Activated CD4-positive, alpha-beta memory T cell treated with anti-CD3 and anti-CD28 coated beads, Interleukin-2, amount 10 ng/mL, durations not matched to agents 7 days and 5 days (primary cell): ENCODE results near the gene MSMB. TPM values are rescaled to one million over a fixed set of nuclear protein-coding genes. Genes with fewer than 3 reads are reported as not detected.

Experiments used
- CTCF ChIA-PET: fragments of 350-600 bp; sonication (Branson Sonifier 250); formaldehyde crosslinking; loops from one replicate; lab custom pipeline; 2021; ENCODE audit warnings: antibody characterized with exemption, inconsistent platforms; lab: Charles Lee
- POLR2A ChIA-PET: fragments of 350-600 bp; sonication (Branson Sonifier 250); formaldehyde crosslinking; loops from one replicate; lab custom pipeline; 2021; ENCODE audit warnings: antibody characterized with exemption; lab: Charles Lee
- DNase-seq: peaks from one replicate; pipeline ENCODE4 v3.0.0-alpha.2; 2020
- H3K27ac Mint-ChIP-seq: one replicate; pipeline ENCODE4 v1.8.0; 2021; ENCODE audit warnings: mild to moderate bottlenecking, mixed read lengths
- H3K27me3 Mint-ChIP-seq: one replicate; pipeline ENCODE4 v1.8.0; 2021; ENCODE audit warnings: mixed read lengths
- H3K36me3 Mint-ChIP-seq: one replicate; pipeline ENCODE4 v1.8.0; 2021; ENCODE audit warnings: low read depth, mixed read lengths
- H3K4me1 Mint-ChIP-seq: one replicate; pipeline ENCODE4 v1.8.0; 2021; ENCODE audit warnings: mixed read lengths
- H3K4me3 Mint-ChIP-seq: one replicate; pipeline ENCODE4 v1.8.0; 2021; ENCODE audit warnings: mild to moderate bottlenecking, mixed read lengths
- H3K9me3 Mint-ChIP-seq: one replicate; pipeline ENCODE4 v1.8.0; 2021; ENCODE audit warnings: mixed read lengths
- total RNA-seq, 2 experiments: library from RNA; stranded (reverse); gene quantifications; one replicate each; pipeline ENCODE4 v1.2.3, GENCODE V29; 2021

The MSMB gene
- total RNA-seq, 2 experiments from 2014 or later = not detected

DNA sequence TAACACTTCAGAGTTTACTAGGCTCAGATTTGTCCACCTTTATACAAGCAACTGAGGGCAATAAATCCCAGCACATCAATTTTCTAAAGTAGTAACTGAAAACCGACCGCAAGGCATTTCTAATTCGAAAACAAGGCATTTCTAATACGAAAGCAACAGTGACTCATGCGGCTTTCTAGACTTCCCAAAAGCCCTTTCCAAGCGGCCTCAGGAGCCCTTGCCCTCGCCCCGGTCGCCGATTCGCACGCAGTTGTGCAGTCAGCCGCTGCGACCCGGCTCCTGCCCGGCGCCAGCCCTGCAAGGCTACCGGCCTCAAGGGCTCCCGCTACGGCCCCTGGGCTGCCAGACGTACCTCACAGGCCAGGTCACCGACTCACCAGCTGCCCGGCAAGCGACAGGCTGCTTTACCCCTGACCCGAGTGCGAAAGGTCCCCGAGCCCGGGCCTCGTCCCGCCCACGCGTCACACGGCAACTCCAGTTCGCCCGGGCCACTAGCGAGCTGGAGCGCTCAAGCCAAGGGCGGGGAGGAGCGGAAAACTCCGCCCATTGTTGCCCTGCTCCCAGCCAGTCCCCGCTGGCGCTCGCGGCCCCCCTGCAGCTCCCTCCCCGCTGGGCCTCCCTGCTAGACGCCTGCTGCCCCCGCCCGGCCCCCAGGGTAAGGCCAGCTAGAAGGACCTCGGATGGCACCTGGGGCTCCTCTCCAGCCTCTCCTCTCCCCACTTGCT lies 22.9 kb downstream of the MSMB start:
- ChIA-PET POLR2A (interaction anchor here (1.0 to 1.2 kb wide), 2 partner anchors 19 to 246 kb away, joined by 3 read pairs; no protein-coding TSS in a partner anchor), CTCF (interaction anchor here (0.8 to 1.1 kb wide), 2 partner anchors 9 to 773 kb away, joined by 3 read pairs; no protein-coding TSS in a partner anchor)
- Mint-ChIP-seq H3K9me3 (no peaks in the 10 kb centered on the region), H3K27ac (peak overlapping the region; percentile 74), H3K4me3 (peak overlapping the region; percentile 77), H3K36me3 (peaks cover 24% of the 10 kb centered on the region), H3K27me3 (no peaks in the 10 kb centered on the region), H3K4me1 (peaks cover 83% of the 10 kb centered on the region)
- peak; percentile 83 for DNase-seq

DNA sequence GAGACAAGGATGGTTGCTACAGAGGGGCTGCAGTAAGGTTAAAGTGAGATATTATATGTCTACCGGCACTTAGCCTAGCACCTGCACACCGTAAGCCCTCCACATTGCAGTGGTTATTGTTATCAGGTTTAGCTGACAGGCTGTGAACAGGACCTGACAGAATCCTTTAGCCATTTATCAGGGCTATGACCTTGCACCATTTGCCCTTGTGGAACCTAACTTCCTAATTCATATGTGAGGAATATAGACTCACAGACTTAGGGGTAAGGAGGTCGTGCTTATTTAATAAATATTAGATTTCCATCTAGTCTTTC lies 25.8 kb downstream of the MSMB start:
- Mint-ChIP-seq H3K27ac (no peak overlapping the region), H3K4me3 (no peak overlapping the region), H3K36me3 (peaks cover 23% of the 10 kb centered on the region), H3K27me3 (no peaks in the 10 kb centered on the region), H3K4me1 (peaks cover 61% of the 10 kb centered on the region), H3K9me3 (no peaks in the 10 kb centered on the region)
- DNase-seq = no peak
- CTCF ChIA-PET = interaction anchor here (0.6 to 4.1 kb wide), 2 partner anchors 8 to 16 kb away, joined by 6 to 21 read pairs; no protein-coding TSS in a partner anchor
- POLR2A ChIA-PET = interaction anchor here (1.6 kb wide), 1 partner anchor 9 kb away, joined by 4 read pairs; no protein-coding TSS in a partner anchor

DNA sequence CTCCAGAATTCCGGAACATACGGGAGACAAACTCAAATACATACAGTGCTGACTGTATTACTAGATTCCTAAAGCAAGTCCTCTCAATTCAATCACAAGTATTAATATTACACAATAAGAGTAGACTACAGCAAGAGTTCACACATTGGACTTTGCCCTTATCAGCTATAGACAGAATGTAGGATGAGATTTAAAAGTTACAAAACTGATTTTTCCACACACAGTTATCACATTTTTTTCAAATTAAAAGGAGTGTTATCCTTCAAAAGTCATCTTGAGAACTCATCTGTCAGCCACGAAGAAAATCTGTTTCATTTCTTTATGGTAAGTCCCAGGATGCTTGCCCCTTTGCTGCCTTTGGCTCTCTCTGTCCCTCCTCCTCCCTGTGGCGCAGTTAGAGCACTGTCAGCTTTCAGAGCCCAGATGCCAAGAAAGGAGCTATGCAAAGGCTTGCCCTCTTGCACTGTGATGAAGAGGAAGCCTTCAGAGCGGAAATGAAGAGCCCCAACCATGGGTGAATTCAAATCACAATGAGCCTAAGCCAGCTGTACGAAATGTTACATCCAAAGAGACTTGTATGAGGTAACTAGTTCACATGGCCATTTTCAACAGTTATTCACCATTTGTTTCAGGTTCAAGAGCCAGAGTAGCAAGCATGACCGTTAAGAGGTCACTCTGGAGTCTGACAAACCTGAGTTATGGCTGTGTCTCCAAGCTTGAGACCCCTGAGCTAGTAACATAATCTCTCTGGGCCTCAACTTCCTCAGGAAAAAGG lies 26.3 kb downstream of the MSMB start:
- POLR2A ChIA-PET = interaction anchor here (0.9 to 1.6 kb wide), 2 partner anchors 9 to 10 kb away, joined by 3 to 4 read pairs; no protein-coding TSS in a partner anchor
- peaks cover 60% of the 10 kb centered on the region for H3K4me1 Mint-ChIP-seq
- peaks cover 27% of the 10 kb centered on the region for H3K36me3 Mint-ChIP-seq
- no peaks in the 10 kb centered on the region for H3K27me3 Mint-ChIP-seq
- H3K9me3 Mint-ChIP-seq = no peaks in the 10 kb centered on the region
- CTCF ChIA-PET = interaction anchor here (0.6 to 4.1 kb wide), 2 partner anchors 8 to 16 kb away, joined by 6 to 21 read pairs; no protein-coding TSS in a partner anchor
- peak overlapping the region; percentile 60 for H3K27ac Mint-ChIP-seq
- no peak for DNase-seq
- H3K4me3 Mint-ChIP-seq = no peak overlapping the region

DNA sequence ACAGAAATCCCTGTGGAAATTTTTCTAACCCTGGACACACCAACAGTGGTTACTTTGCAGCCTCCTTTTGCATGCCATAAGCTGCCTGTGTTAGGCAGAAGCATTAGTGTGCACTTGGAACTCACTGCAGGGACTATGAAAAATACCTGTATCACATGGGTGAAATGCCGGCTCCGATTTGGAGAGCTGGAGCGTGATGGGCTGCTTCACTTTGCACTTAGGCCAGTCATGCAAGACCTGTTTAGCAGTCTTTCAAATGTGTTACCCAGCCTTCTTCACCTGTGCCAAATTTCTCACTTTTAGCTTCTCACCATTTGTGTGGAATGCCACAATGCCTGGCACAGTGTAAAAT lies 26.9 kb downstream of the MSMB start:
- CTCF ChIA-PET = interaction anchor here (4.1 kb wide), 1 partner anchor 9 kb away, joined by 21 read pairs; no protein-coding TSS in a partner anchor
- peaks cover 56% of the 10 kb centered on the region for H3K4me1 Mint-ChIP-seq
- H3K9me3 Mint-ChIP-seq = no peaks in the 10 kb centered on the region
- POLR2A ChIA-PET = interaction anchor here (0.9 kb wide), 1 partner anchor 10 kb away, joined by 3 read pairs; no protein-coding TSS in a partner anchor
- no peaks in the 10 kb centered on the region for H3K27me3 Mint-ChIP-seq
- no peak overlapping the region for H3K4me3 Mint-ChIP-seq
- peaks cover 33% of the 10 kb centered on the region for H3K36me3 Mint-ChIP-seq
- no peak overlapping the region for H3K27ac Mint-ChIP-seq
- no peak for DNase-seq

DNA sequence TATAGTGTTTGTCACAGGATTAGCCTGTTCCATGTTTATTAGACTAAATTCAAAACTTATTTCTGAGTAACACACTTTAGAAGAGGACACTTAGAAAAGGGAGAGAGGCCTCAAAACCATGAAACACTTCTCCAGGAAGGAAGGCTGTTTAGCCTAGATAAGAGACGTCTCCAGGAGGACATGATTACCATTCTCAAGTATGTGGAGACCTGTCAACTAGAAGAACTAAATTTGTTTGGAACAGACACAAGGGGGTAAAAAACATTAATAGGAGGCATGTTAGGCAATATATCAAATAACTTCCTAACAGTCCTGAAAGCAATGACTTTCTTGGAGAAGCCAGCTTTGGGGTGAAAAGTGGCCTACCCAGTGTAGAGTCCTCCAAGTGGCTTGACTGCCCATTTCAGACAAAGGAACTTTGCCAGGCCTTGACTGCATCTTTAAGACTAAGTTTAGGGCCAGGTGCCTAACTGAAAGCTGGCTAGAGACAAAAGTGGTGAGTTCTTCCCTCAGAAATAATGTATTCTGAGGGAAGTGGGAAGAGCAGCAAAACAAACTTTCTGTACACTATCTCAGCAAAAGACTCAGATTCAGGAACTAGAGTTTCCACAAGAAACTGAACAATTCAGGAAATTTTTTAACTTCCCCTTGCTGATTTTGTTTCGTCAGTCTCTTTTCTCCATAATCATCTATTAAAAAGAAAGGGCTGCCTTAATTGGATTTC lies 27.5 kb downstream of the MSMB start:
- Mint-ChIP-seq H3K36me3 (peaks cover 35% of the 10 kb centered on the region), H3K27ac (no peak overlapping the region), H3K9me3 (no peaks in the 10 kb centered on the region), H3K4me1 (peaks cover 51% of the 10 kb centered on the region), H3K27me3 (no peaks in the 10 kb centered on the region), H3K4me3 (no peak overlapping the region)
- POLR2A ChIA-PET = interaction anchor here (0.7 to 1.3 kb wide), 4 partner anchors 9 to 88 kb away, joined by 3 to 4 read pairs (median 3); no protein-coding TSS in a partner anchor
- CTCF ChIA-PET = interaction anchor here (4.1 kb wide), 1 partner anchor 9 kb away, joined by 21 read pairs; no protein-coding TSS in a partner anchor
- no peak for DNase-seq

DNA sequence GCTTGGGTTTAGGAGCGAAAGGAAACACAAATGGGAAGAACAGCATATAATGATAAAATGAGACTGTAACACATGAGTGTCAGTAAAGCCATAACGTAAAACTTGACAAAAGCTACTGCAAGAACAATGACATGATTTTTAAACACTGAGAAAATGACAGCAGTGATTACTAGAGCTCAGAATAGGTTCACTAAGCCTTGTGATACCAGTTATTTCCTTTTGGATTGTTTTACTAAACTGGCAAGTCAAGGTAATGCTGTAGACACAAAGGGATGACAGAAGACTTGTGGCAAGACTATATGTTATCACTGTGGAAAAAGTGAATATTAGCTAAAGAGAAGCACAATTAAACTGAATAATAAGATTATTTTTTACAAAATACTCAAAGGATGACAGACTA lies 28.3 kb downstream of the MSMB start:
- ChIA-PET POLR2A (interaction anchor here (1.2 to 1.3 kb wide), 2 partner anchors 8 to 89 kb away, joined by 3 to 4 read pairs; no protein-coding TSS in a partner anchor), CTCF (interaction anchor here (4.1 kb wide), 1 partner anchor 10 kb away, joined by 21 read pairs; no protein-coding TSS in a partner anchor)
- no peak overlapping the region for H3K27ac Mint-ChIP-seq
- no peaks in the 10 kb centered on the region for H3K9me3 Mint-ChIP-seq
- H3K36me3 Mint-ChIP-seq = peaks cover 42% of the 10 kb centered on the region
- no peak overlapping the region for H3K4me3 Mint-ChIP-seq
- peaks cover 43% of the 10 kb centered on the region for H3K4me1 Mint-ChIP-seq
- DNase-seq = no peak
- no peaks in the 10 kb centered on the region for H3K27me3 Mint-ChIP-seq

DNA sequence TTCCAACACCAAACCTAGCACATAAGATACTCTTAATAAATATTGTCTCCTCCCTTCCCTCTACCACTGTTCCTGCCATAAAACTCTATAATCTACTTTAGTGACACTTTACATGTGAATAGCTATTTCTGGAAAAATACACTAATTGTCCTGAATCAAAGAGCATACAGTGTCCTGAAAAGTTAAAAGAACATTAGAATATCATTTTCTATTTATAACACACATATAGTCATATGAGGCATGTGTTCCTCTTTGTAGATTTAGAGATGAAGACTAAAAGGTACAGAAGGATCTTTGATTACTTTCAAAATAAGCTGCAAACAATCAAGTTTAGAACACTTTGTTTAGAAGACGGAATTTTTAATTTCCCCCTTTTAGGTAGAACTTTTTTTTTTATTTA lies 29.3 kb downstream of the MSMB start:
- Mint-ChIP-seq H3K36me3 (peaks cover 48% of the 10 kb centered on the region), H3K9me3 (no peaks in the 10 kb centered on the region), H3K27me3 (no peaks in the 10 kb centered on the region), H3K27ac (no peak overlapping the region), H3K4me3 (no peak overlapping the region), H3K4me1 (peaks cover 36% of the 10 kb centered on the region)
- CTCF ChIA-PET = interaction anchor here (0.6 to 4.1 kb wide), 2 partner anchors 11 to 88 kb away, joined by 3 to 21 read pairs; no protein-coding TSS in a partner anchor
- POLR2A ChIA-PET = interaction anchor here (1.2 kb wide), 2 partner anchors 13 to 15 kb away, joined by 4 read pairs; no protein-coding TSS in a partner anchor
- no peak for DNase-seq

DNA sequence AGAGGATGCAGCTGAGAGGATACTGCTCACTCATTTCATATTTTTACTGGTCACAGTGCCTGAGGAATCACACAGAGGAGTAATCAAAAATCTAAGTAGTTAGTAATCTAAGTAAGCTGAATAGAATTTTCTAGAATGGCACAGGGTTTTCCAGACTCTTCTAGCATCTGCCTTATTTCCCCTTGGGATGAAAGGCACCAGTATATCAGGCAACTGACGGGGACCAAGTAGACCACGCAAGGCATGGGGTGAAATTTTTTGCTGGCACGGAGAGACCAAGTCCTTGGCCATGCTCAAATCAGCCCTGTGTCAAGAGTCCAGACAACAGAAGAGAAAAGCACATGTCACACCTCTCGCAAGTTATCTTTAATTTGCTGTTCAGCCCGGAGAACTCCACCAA lies 29.9 kb downstream of the MSMB start:
- no peak for DNase-seq
- H3K27ac Mint-ChIP-seq = no peak overlapping the region

DNA sequence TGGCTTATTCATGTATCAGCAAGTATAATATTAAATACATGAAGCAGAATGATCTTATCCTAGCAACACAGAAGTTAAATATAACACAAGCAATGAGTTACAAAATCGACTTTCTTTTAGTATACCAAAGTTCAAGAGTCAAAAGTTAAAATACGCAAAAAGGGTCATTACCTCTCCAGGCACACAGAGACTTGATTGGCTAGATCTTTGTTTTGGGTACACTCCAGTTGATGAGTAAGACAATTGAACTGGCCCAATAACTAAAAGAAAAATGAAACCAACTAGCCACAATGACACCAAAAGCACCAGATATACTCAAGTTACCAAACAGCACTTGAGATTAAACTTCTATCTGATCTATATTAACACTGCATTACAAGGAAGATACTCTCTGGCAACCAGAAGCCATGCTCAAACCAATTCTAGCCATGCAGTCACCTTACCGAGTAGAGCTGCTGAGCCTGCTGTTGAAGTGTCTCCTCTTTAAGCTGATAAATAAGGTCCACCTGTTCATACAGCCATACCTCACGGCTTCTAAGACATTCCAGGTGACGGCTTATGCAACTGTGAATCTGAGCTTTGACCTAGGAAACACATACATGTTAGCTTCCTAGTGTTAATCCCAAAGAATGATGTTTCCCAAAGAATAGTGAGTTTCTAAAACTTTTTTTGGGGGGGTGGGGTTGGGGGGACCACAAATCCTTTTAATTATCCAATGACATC lies 31.2 kb downstream of the MSMB start:
- Mint-ChIP-seq H3K27ac (peak overlapping the region; percentile 40), H3K4me1 (peaks cover 23% of the 10 kb centered on the region), H3K9me3 (no peaks in the 10 kb centered on the region), H3K36me3 (peaks cover 61% of the 10 kb centered on the region), H3K4me3 (no peak overlapping the region), H3K27me3 (no peaks in the 10 kb centered on the region)
- DNase-seq = no peak
- POLR2A ChIA-PET = interaction anchor here (1.3 kb wide), 1 partner anchor 13 kb away, joined by 3 read pairs; no protein-coding TSS in a partner anchor
- CTCF ChIA-PET = interaction anchor here (1.0 to 1.2 kb wide), 2 partner anchors 12 to 15 kb away, joined by 4 read pairs; no protein-coding TSS in a partner anchor

More for the DNA sequence above, 29.9 kb downstream of the MSMB start:
- CTCF ChIA-PET = interaction anchor here (0.6 to 4.1 kb wide), 3 partner anchors 12 to 88 kb away, joined by 3 to 21 read pairs (median 4); no protein-coding TSS in a partner anchor
- POLR2A ChIA-PET = interaction anchor here (1.1 to 1.2 kb wide), 3 partner anchors 11 to 14 kb away, joined by 3 to 4 read pairs (median 4); no protein-coding TSS in a partner anchor
- peaks cover 32% of the 10 kb centered on the region for H3K4me1 Mint-ChIP-seq
- H3K27me3 Mint-ChIP-seq = no peaks in the 10 kb centered on the region
- H3K36me3 Mint-ChIP-seq = peaks cover 51% of the 10 kb centered on the region
- H3K4me3 Mint-ChIP-seq = no peak overlapping the region
- H3K9me3 Mint-ChIP-seq = no peaks in the 10 kb centered on the region

DNA sequence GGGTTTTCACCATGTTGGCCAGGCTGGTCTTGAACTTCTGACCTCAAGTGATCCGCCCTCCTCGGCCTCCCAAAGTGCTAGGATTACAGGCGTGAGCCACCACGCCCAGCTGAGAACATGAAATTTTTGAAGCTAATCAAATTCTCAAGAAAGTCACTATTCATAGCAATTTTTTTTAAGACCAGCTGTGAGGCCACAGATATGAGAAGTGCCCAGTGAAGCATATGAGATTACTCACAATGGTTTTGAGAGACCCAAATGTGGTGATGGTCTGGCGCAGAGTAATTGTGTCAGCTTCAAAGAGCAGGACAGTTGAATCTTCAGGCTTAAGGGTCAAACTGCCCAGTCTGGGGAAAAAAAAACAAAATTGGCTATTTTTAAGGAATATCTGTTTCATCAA lies 31.9 kb downstream of the MSMB start:
- no peaks in the 10 kb centered on the region for H3K9me3 Mint-ChIP-seq
- no peak overlapping the region for H3K4me3 Mint-ChIP-seq
- ChIA-PET POLR2A (interaction anchor here (1.3 kb wide), 1 partner anchor 13 kb away, joined by 3 read pairs; no protein-coding TSS in a partner anchor), CTCF (interaction anchor here (1.0 kb wide), 1 partner anchor 13 kb away, joined by 4 read pairs; no protein-coding TSS in a partner anchor)
- peaks cover 17% of the 10 kb centered on the region for H3K4me1 Mint-ChIP-seq
- H3K36me3 Mint-ChIP-seq = peaks cover 64% of the 10 kb centered on the region
- H3K27ac Mint-ChIP-seq = no peak overlapping the region
- DNase-seq = no peak
- H3K27me3 Mint-ChIP-seq = no peaks in the 10 kb centered on the region

DNA sequence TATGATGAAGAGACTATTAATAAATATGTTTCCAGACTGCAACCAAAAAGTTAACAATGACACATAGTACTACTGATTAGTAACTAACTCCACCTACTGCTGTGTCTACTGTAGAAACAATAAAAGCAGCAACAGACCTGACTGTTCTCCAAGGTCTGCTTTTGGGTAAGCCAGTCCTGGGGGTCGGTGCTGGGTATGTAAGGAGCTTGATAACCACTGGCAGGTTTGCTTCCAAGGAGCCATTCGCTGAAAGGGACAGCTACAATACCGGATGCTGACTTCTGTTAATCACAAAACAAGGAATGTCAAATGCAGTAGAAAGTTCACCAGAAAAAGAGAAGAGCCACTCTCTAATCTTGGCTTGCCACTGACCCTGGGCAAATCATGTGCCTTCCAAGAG lies 33.3 kb downstream of the MSMB start:
- no peaks in the 10 kb centered on the region for H3K9me3 Mint-ChIP-seq
- ChIA-PET CTCF (interaction anchor here (1.1 kb wide), 1 partner anchor 17 kb away, joined by 3 read pairs; no protein-coding TSS in a partner anchor), POLR2A (no interaction called here)
- DNase-seq = no peak
- no peaks in the 10 kb centered on the region for H3K27me3 Mint-ChIP-seq
- H3K27ac Mint-ChIP-seq = no peak overlapping the region
- H3K36me3 Mint-ChIP-seq = peaks cover 67% of the 10 kb centered on the region
- no peak overlapping the region for H3K4me3 Mint-ChIP-seq
- peaks cover 9% of the 10 kb centered on the region for H3K4me1 Mint-ChIP-seq
